Measurements from ENCODE around the gene HBZ. TPM values are rescaled to one million over a fixed set of nuclear protein-coding genes. Genes with fewer than 3 reads are reported as not detected.

HBZ gene
- total and polyA plus RNA-seq, 2 of the 13 experiments (the other 11 are each of a cell fraction or from before 2014, with no cell fraction given): 0.21 TPM; not detected in 1

GRCh38 chr16:162271-162991, 10.0 kb downstream of the HBZ start (continued):
- TF ChIP-seq ARID4A (CRISPR knock-in tag; IDR thresholded peaks at IDR 0.05; ENCODE audit: borderline replicate concordance): peak; percentile 56; the same call in 1 of the 2 replicates
- TF ChIP-seq NR2F1 (CRISPR knock-in tag; IDR thresholded peaks at IDR 0.05): peak; percentile 78 to 94
- peak; percentile 92 for TF ChIP-seq MAX (IDR thresholded peaks at IDR 0.05)
- no peak for TF ChIP-seq NCOA1 (CRISPR knock-in tag; IDR thresholded peaks at IDR 0.05)
- TF ChIP-seq ZNF609 (CRISPR knock-in tag; IDR thresholded peaks at IDR 0.05; ENCODE audit: borderline replicate concordance): no peak
- 0 out of 2 replicates have a peak, but pooled peaks have one; percentile 33 for TF ChIP-seq ZNF709 (CRISPR knock-in tag; IDR thresholded peaks at IDR 0.05)
- no peak for TF ChIP-seq ZNF326 (CRISPR knock-in tag; IDR thresholded peaks at IDR 0.05; ENCODE audit: borderline replicate concordance)
- TF ChIP-seq ZNF703 (CRISPR knock-in tag; IDR thresholded peaks at IDR 0.05; ENCODE audit: borderline replicate concordance): no peak
- 0 out of 2 replicates have a peak, but pooled peaks have one; percentile 48 for TF ChIP-seq EZH2 (conservative IDR thresholded peaks at IDR 0.05; ENCODE audit: low read depth, low read length)
- TF ChIP-seq ZNF296 (CRISPR knock-in tag; conservative IDR thresholded peaks at IDR 0.05): peak; percentile 70; the same call in 1 of the 2 replicates
- TF ChIP-seq MAFG (CRISPR knock-in tag; IDR thresholded peaks at IDR 0.05): no peak
- 0 out of 2 replicates have a peak, but pooled peaks have one; percentile 18 for TF ChIP-seq FOXA3 (CRISPR knock-in tag; IDR thresholded peaks at IDR 0.05)
- no peak for TF ChIP-seq PLRG1 (conservative IDR thresholded peaks at IDR 0.05)
- no peak for TF ChIP-seq NFE2L1 (CRISPR knock-in tag; IDR thresholded peaks at IDR 0.05; ENCODE audit: borderline replicate concordance)
- no peak; the same call in 1 of the 2 replicates for TF ChIP-seq ATF7 (IDR thresholded peaks at IDR 0.05)
- TF ChIP-seq ATF7 (CRISPR knock-in tag; IDR thresholded peaks at IDR 0.05): no peak
- peak; percentile 45; the same call in 1 of the 2 replicates for TF ChIP-seq ZNF788 (CRISPR knock-in tag; IDR thresholded peaks at IDR 0.05; ENCODE audit: borderline replicate concordance)
